CD4-positive, alpha-beta T cell treated with Interleukin-10 for 1 hour (primary cell): ENCODE results near the gene AKIP1.
"Not testable (repeated sequence)": the region's sequence is repeated elsewhere in the genome, so short reads cannot be mapped to it uniquely, and the experiment has no call there.

ENCODE experiments used
- DNase-seq: peaks from one replicate; pipeline ENCODE4 v3.0.0-alpha.2; 2020

The AKIP1 gene

DNA sequence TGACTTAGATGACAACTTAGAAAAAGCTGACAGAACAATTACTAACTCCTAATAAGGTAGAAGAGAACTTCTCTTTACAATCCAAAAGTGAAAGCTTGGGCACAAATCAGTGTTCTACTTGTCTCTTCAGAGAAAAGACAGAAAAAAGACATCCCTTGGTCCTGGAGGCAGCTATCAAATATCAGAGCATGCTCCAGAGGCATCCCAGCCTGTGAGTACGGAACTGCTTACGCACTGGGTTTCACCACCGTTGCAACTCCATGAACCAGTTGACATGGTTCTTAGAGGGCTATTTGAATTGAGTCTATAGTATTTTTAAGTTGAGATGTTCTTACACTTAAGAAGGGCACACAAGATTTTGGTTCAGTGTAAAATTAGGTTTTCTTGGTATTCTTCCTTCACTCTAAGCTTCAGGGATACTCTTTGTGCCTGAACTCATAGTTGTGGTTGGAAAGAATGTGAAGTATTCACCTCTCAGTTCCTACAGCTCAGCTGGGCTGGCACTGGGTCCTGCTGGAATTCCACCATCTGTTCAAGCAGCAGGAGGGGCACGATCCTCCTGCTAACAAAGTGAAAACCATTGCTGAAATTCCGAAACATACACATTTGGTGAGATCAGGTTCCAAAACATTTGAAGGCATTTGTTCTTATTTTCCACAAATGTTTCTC lies 6.3 kb downstream of the AKIP1 start:
- DNase-seq = no peak

GRCh38 chr11:8922691-8923090 lies 11.7 kb downstream of the AKIP1 start:
- no peak for DNase-seq

DNA sequence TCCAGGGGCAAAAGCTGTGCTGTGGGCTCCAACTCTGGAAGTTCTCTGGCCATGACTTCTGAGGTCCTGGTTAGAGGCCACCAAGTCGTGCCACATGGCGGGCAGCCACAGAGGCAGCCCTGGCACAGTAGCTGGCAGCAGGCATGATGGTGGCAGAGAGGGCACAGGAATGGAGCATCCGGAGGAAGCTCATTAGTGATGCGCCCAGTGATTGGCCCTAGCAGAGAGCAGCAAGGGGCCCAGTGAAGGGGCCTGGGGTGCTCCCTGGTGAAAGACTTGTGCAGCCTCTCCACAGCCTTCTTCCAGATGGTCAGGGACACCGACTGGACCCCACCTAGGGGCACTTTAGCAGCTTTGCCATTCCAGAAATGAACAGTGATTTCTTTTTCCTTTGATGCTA lies 14.7 kb downstream of the AKIP1 start:
- no peak for DNase-seq

DNA sequence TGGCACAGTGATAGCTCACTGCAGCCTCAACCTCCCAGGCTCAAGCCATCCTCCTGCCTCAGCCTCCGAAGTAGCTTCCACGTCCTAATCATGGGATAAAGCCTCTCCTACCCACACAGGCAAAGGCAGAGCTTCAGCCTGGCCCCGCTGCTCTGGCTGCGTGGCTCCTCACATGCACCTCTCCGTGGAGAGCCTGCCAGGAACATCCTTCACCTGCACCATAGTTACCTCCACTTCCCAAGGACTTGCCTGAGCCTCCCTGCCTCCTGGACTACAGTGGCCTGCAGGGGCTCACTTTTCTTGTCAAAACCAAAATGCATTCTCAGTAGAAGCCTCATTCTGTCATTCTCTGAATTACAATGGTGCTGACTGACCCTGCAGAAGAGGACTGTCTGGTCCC lies 15.2 kb downstream of the AKIP1 start:
- no peak for DNase-seq

DNA sequence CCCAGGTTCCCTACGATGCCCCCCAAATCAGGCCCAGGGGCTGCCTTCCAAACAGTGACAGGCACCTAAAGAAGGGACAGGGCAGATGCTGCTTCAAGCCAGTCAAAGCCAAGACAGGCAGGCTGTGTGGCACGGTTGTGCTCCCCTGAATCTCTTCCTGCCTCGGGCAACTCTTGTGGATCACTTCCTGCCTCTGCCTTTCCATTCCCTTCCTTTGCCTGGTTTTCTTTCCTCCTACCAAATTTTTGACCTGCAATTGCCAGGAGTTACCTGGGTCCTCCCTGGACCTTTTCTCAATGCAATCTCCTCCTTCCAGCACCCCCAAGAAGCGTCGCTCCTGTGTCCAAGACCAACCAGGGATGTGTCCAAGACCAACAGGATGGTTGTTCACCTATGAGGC lies 16.2 kb downstream of the AKIP1 start:
- DNase-seq = no peak

DNA sequence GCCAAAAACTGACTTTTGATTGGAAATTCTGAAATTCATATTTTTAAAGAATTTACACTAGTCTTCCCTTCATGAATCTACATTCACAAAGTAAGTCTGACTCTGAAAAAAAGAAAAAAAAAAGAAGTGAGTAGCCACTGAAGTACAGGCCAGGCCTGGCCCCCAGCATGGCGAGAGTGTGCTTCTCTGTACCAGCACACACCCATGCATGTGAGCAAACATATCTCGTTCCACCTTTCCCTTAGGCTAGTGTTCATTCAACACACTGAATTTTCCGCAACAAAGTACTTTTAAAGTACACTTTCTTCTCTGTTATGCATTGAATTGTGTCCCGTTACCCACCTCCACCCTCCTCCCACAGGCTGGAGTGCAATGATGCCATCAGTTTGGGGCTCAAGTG lies 17.2 kb downstream of the AKIP1 start:
- DNase-seq = no peak

DNA sequence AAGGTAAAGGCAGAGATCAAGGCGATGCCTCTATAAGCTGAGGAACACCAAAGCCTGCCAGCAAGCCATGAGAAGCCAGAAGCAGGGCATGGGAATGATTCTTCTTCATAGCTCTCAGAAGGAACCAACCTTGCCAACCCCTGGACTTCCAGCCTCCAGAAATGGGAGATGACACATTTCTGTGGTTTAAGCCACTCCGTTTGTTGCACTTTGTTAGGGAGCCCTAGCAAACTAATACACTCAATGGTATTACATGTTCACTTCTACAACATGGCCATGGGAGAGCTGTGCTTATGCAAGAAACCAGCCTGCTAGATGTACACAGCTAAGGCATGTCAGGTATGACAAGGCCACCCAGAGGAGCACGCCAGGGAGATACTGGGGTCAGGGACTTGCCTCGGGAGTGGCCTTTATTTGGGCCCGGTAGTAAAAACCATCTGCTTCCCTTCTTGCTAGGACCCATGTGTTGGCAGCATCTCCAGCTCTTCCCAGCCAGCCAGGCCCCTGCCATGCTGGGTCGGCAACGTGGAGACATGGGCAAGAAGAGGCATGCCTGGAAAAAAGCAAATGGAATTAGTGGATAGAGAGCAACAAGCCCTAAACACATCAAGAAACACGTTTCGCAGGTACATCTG lies 18.1 kb downstream of the AKIP1 start:
- DNase-seq = no peak

- no peak for DNase-seq
Measured at GRCh38 chr11:8930456-8931175, 19.6 kb downstream of the AKIP1 start.

DNA sequence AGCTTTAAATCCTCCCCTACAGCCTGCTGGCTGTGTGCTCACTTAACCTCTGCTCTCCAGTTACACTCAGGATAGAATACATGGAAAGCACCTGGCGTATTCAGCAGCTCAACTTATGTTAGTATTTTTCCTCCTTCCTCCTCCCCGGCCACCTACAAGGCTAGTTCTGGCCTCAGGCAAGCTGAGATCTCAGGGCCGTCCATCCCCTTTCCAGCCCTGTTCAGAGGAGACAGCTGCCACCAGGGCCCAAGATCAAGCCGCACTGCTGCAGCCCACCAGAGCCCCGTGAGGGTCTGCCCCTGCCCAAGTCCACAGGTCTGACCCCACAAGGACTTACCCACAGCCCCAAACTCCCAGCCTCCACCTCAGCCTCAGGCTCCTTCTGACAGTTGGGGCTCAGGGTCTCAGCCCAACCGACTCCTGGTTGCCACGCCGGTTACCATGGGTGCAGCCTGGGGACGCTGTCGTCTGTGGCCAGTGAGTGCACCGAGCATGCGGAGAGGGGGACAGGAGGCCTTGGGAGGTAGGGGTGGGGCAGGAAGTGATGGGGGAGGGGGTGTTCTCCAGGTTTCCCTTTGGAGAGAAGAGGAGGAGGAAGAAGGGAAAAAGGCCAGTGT lies 21.7 kb downstream of the AKIP1 start, which contains the start of gene C11orf16:
Gene C11orf16, minus strand, starts transcription at position 384 of the 617 bp plus-strand sequence. CDS start 639 bp downstream, outside the sequence.
- DNase-seq = no peak

- no peak for DNase-seq
Measured at GRCh38 chr11:8933931-8934330, 22.9 kb downstream of the AKIP1 start.

DNA sequence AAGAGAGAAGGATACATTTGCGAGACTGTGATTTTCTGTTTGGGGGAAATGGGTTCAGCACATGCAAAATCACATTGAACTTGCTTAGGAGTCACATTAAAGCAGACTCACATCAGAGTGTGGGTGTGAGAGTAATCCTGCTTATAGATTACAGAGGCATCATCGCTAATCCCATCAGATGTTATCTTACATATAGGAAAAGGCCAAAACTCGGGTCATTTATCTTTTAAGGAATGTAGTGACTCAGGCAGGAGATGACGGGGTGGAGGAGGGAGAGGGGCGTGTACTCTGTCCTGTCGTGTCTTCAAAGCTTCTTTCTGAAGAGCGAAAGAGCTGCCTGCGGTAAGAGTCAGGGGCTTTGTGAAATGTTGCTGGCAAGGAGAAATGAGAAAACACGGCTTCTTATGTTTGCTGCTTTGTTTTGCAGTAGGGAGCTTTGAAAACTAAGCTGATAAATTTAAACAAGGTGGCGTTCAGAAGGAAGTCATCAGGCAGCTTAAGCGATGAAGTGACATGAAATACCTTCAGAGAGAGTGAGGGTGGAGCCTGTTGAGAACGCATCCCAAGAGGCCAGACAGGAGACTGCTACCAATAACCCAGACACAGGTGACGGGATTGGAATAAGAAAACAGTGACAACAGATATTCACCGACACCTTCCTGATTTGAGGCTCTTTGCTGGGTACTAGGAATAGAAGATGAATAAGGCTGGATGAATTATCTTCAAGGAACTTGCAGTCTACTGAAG lies 23.9 kb downstream of the AKIP1 start:
- no peak for DNase-seq

- DNase-seq = not testable (repeated sequence)
Measured at GRCh38 chr11:8935789-8936188, 24.8 kb downstream of the AKIP1 start.

- no peak for DNase-seq
Measured at GRCh38 chr11:8937159-8937558, 26.2 kb downstream of the AKIP1 start.

- no peak for DNase-seq
Measured at GRCh38 chr11:8937659-8938058, 26.7 kb downstream of the AKIP1 start.

- no peak for DNase-seq
Measured at GRCh38 chr11:8941341-8942103, 30.5 kb downstream of the AKIP1 start.

DNA sequence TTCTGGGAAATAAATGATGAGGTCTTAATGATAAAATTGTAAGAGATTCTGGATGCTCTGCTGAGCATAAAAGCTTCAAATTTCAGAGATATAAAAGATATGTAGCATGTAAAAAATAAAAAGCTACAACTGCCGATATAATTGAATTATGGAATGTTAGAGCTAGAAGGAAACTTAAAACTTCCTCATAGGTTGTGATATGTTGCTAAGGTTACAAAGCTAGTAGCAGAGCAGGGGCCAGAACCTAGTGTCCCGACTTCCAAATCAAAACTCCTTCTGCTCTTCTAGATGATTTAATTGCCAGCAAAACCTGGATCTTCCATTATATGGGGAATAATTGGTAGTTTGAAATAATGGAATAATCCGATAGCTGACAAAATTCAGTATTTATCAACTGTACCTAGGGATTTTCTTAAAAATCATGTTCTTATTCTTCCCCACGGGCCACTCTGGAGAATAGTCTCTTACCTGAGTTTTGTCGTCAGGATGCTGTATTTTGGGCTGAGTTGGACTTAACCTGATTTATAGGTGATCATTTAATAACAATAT lies 31.6 kb downstream of the AKIP1 start, which contains the start of gene ASCL3:
Gene ASCL3, minus strand, starts transcription at position 499 of the 549 bp plus-strand sequence. CDS start 4,855 bp downstream, outside the sequence.
- DNase-seq = no peak

DNA sequence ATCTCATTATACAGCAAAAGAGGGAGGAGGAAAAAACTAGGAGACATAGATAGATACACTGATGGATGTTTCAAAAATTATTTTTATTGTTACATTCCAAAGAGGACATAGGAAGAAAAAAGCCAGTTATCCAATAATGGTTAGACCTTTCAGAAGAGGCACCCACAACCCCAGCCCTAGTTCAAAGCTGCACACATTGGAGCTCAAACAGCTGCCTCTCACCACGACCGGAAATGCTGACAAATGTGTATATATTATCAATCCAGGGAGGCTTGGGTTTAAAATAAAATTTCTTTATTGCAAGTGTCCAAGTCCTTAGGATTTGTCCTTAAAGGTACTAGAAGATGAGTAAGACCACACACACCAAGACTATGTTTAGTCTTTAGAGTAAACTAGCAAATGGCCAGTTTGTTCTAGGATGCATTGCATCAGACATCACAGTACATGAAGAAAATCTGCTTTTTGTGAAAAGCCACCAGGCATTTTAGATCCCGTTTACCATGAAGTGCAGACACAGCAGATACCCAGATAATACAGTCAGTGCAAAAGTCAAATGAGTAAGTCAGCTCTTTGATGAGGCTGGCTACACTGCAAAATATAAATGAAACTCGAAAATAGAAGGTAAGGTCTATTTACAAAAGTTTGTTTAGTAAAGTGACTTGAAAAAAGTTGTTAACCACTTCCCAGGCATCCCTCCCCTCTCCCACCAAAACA lies 36.4 kb downstream of the AKIP1 start:
- DNase-seq = no peak

- no peak for DNase-seq
Measured at GRCh38 chr11:8948886-8949285, 37.9 kb downstream of the AKIP1 start.

- no peak for DNase-seq
Measured at GRCh38 chr11:8956860-8957259, 45.9 kb downstream of the AKIP1 start.

- DNase-seq = peak; percentile 59
Measured at GRCh38 chr11:8959546-8960166, 48.7 kb downstream of the AKIP1 start.
